ENCODE results near the gene SPECC1. TPM values are rescaled to one million over a fixed set of nuclear protein-coding genes. Genes with fewer than 3 reads are reported as not detected.
A peak's percentile ranks its signal among the peaks of the same experiment; 100 is the strongest.

Gene SPECC1
- total RNA-seq, 2 donors from 2014 or later: 10.3 to 13.5 TPM

GRCh38 chr17:19978209-19978802 lies 30.9 kb upstream of the SPECC1 start:
- no peak for DNase-seq (ENCODE audit: low spot score)
- H3K27me3 ChIP-seq: no peaks in the 10 kb centered on the region
- TF ChIP-seq CTCF (IDR thresholded peaks at IDR 0.05): no peak
- H3K9me3 ChIP-seq: no peaks in the 10 kb centered on the region
- H3K4me1 ChIP-seq: peaks cover 0 to 21% of the 10 kb centered on the region in 2 donors
- H3K4me3 ChIP-seq: peak overlapping the region; percentile 77 to 99
- peak overlapping the region; percentile 92 to 93 for H3K27ac ChIP-seq
- no peaks in the 10 kb centered on the region for H3K36me3 ChIP-seq

GRCh38 chr17:19978805-19979211 lies 30.4 kb upstream of the SPECC1 start:
- peak overlapping the region in 1 of 2 donors; percentile 93 for H3K27ac ChIP-seq
- TF ChIP-seq CTCF (IDR thresholded peaks at IDR 0.05): no peak
- H3K36me3 ChIP-seq: no peaks in the 10 kb centered on the region
- no peaks in the 10 kb centered on the region for H3K9me3 ChIP-seq
- peaks cover 0 to 21% of the 10 kb centered on the region in 2 donors for H3K4me1 ChIP-seq
- no peak for DNase-seq (ENCODE audit: low spot score)
- peak overlapping the region in 1 of 2 donors; percentile 77 for H3K4me3 ChIP-seq
- no peaks in the 10 kb centered on the region for H3K27me3 ChIP-seq

- DNase-seq (ENCODE audit: low spot score): no peak
- Histone ChIP-seq H3K27ac (no peak overlapping the region), H3K36me3 (no peaks in the 10 kb centered on the region), H3K27me3 (no peaks in the 10 kb centered on the region), H3K9me3 (no peaks in the 10 kb centered on the region), H3K4me3 (no peak overlapping the region), H3K4me1 (peaks cover 0 to 21% of the 10 kb centered on the region in 2 donors)
- no peak for TF ChIP-seq CTCF (IDR thresholded peaks at IDR 0.05)
Observed at GRCh38 chr17:19979917-19980770, 29.0 kb upstream of the SPECC1 start.

GRCh38 chr17:19986941-19987861 lies 22.0 kb upstream of the SPECC1 start:
- DNase-seq (ENCODE audit: low spot score): peak; percentile 21
- TF ChIP-seq CTCF (IDR thresholded peaks at IDR 0.05): no peak
- Histone ChIP-seq H3K4me3 (no peak overlapping the region), H3K27me3 (no peaks in the 10 kb centered on the region), H3K9me3 (no peaks in the 10 kb centered on the region), H3K4me1 (no peaks in the 10 kb centered on the region), H3K27ac (no peak overlapping the region), H3K36me3 (no peaks in the 10 kb centered on the region)

GRCh38 chr17:19987897-19988296 lies 21.3 kb upstream of the SPECC1 start:
- no peaks in the 10 kb centered on the region for H3K36me3 ChIP-seq
- DNase-seq (ENCODE audit: low spot score): peak; percentile 23
- H3K4me3 ChIP-seq: no peak overlapping the region

More at GRCh38 chr17:19987897-19988296, 21.3 kb upstream of the SPECC1 start:
- no peak for TF ChIP-seq CTCF (IDR thresholded peaks at IDR 0.05)
- Histone ChIP-seq H3K27me3 (no peaks in the 10 kb centered on the region), H3K9me3 (no peaks in the 10 kb centered on the region), H3K4me1 (peaks cover 0 to under 1% of the 10 kb centered on the region in 2 donors), H3K27ac (no peak overlapping the region)
